Tibial artery (tissue), 4 donors: ENCODE data around the gene CCDC85A.

Experiments
- DNase-seq, 2 donors: peaks; one replicate each; pipeline ENCODE4 v3.0.0-alpha.2; 2019
- H3K27ac ChIP-seq, 2 donors: fragments of 200-600 bp; sonication (generic) in 1 of 2; 1 replicate in 1 of 2; 2 replicates in 1 of 2; pipeline ENCODE4 v1.5.1; 2018 to 2019; ENCODE audit warnings: mild to moderate bottlenecking in 1 of 2
- H3K27me3 ChIP-seq, 2 donors: fragments of 200-600 bp; sonication (generic) in 1 of 2; one replicate each; pipeline versions ENCODE4 v1.5.1 to v1.6.0; 2016 to 2019
- H3K36me3 ChIP-seq, 3 donors: fragments of 200-600 bp; sonication (generic) in 2 of 3; one replicate each; pipeline ENCODE4 v1.5.1; 2016 to 2019; ENCODE audit warnings: mild to moderate bottlenecking in 2 of 3
- H3K4me1 ChIP-seq, 4 donors: fragments of 200-600 bp; sonication (generic) in 2 of 4; 1 replicate in 3 of 4; 2 replicates in 1 of 4; pipeline ENCODE4 v1.5.1; 2016 to 2019
- H3K4me3 ChIP-seq, 2 donors: fragments of 200-600 bp; sonication (generic) in 1 of 2; 1 replicate in 1 of 2; 2 replicates in 1 of 2; pipeline ENCODE4 v1.5.1; 2018 to 2019; ENCODE audit warnings: mild to moderate bottlenecking in 2 of 2
- H3K9me3 ChIP-seq, 3 donors: fragments of 200-600 bp; sonication (generic) in 1 of 3; one replicate each; pipeline ENCODE4 v1.5.1; 2016 to 2019
- intact Hi-C: fragments of 100-400 bp; cut with DNase I; formaldehyde crosslinking; loops from one replicate; pipeline ENCODE4 v1.15.0; 2023; ENCODE audit warnings: low total_unique reads
- TF ChIP-seq, protein P1 (sequence below), 2 experiments: fragments of 200-600 bp in 1 of 2; fragments of 450-650 bp in 1 of 2; IDR thresholded peaks; one replicate each; pipeline ENCODE4 v1.5.1; 2017 to 2019; ENCODE audit warnings: antibody characterized with exemption in 2 of 2, mild to moderate bottlenecking in 1 of 2, moderate library complexity in 1 of 2

The CCDC85A gene

DNA sequence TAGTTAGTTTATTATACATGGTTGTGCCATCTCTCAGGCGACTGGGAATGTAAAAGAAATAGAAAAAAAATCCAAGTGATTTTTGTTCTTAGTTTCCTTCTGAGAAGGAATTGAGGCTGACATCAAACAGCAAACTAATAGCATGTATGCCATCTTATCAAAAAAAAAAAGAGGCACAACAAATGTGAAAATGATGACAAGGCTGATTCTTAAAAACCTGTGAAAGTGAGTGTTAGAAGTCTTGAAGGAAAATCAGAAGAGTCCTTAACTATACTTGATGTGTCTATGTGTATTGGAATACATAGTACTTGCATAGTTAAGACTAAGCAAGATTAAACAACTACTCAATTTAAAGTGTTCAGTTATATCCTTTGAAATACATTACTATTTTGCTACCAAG is 161.0 kb downstream of the CCDC85A start:
- DNase-seq, result no peak
- Histone ChIP-seq H3K27me3 (no peaks in the 10 kb centered on the region), H3K9me3 (no peaks in the 10 kb centered on the region), H3K4me3 (no peak overlapping the region), H3K27ac (no peak overlapping the region), H3K4me1 (no peaks in the 10 kb centered on the region), H3K36me3 (no peaks in the 10 kb centered on the region)
- intact Hi-C loops, result no loop called here
- TF ChIP-seq, protein P1, sequence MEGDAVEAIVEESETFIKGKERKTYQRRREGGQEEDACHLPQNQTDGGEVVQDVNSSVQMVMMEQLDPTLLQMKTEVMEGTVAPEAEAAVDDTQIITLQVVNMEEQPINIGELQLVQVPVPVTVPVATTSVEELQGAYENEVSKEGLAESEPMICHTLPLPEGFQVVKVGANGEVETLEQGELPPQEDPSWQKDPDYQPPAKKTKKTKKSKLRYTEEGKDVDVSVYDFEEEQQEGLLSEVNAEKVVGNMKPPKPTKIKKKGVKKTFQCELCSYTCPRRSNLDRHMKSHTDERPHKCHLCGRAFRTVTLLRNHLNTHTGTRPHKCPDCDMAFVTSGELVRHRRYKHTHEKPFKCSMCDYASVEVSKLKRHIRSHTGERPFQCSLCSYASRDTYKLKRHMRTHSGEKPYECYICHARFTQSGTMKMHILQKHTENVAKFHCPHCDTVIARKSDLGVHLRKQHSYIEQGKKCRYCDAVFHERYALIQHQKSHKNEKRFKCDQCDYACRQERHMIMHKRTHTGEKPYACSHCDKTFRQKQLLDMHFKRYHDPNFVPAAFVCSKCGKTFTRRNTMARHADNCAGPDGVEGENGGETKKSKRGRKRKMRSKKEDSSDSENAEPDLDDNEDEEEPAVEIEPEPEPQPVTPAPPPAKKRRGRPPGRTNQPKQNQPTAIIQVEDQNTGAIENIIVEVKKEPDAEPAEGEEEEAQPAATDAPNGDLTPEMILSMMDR (IDR thresholded peaks at IDR 0.05), result no peak

DNA sequence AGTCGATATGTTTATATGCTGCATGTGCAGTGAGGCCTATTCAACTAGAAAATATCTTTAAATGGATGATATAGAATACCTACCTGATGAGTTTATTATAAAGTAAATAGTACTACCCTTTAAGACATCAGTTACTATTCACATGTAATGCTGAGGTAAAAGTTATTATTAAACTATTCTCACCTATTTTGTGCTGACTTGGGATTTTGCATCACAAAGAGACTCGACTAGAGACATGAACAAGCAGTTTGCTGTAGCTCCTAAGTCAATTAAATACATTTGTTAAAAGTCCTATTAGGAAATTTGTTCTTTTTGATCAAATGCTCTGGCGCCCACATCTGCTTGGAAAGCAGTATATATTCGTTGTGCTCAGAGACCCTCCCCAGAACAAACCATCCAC is 164.1 kb downstream of the CCDC85A start:
- Histone ChIP-seq H3K4me1 (no peaks in the 10 kb centered on the region), H3K27ac (no peak overlapping the region), H3K27me3 (no peaks in the 10 kb centered on the region), H3K4me3 (no peak overlapping the region), H3K36me3 (no peaks in the 10 kb centered on the region), H3K9me3 (no peaks in the 10 kb centered on the region)
- TF ChIP-seq, protein P1 (IDR thresholded peaks at IDR 0.05), result no peak
- DNase-seq, result no peak
- intact Hi-C loops, result no loop called here

DNA sequence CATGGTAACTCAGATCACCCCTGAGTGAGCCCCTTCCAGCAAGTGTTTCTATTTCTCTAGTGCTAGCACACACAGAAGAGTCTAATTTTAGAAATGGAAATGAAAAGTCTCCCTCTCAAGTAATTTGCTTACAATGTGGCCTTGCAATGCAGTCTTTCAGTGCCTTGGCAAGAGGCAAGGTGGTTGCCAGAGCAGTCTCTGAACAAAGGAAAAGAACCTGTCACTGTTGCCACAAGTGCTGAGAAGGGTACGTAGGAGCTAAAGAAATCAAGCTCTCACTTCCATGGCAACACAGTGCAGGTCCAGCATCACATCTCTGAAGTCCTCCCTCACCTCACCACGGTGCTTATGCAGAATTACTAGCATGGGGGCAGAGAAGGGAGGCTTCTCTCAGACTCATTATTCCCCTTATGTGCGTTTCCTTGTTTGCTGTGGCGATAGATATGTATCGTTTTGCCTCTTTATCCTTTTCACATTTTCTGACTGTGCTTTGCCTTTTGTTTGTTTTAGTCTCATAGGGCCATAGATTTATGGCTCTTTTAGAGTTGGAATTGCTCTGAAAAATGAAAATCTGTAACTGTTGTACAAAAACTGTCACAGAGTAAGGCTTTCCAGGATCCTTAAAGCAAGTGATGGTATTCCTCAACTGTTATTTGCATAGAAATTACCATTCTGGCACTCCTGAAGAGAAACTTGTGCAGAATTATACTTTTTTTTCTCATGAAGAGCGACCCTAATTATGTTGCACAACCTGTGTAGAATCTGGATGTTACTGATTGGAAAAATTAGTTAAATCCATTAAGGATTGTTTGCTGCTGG is 164.8 kb downstream of the CCDC85A start:
- TF ChIP-seq, protein P1 (IDR thresholded peaks at IDR 0.05), result no peak
- Histone ChIP-seq H3K27ac (no peak overlapping the region), H3K36me3 (no peaks in the 10 kb centered on the region), H3K9me3 (no peaks in the 10 kb centered on the region), H3K4me3 (no peak overlapping the region), H3K4me1 (no peaks in the 10 kb centered on the region), H3K27me3 (no peaks in the 10 kb centered on the region)
- intact Hi-C loops, result no loop called here
- DNase-seq, result no peak

DNA sequence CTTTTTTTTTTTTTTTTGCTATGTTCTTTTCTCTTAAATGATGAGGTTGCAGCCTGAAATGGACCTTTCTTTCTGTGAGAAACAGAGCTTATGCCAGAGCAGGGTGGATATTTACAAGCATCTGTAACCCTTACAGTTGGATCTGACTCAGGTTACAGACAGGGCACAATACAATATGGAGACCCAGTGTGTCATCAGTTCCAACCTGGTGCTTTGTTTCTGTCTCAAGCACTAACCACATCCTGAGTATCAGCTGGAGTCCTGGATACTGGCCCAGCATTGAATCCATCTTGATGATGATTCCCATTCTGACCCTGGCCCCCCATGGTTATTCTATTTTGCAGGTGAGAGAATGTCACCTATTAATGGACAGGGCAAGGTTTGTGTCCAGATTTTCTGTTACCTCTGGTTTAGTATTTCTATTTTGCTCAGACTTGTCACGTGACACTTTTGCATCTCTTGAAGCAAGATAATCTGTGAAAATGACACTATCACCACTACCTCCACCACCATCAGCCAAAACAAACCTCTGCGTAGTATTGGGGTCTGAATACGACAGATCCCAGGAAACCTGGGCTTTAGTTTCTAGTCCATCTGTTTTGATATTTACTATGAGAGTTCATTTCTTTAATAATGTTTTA is 174.0 kb downstream of the CCDC85A start:
- Histone ChIP-seq H3K27ac (no peak overlapping the region), H3K27me3 (no peaks in the 10 kb centered on the region), H3K4me1 (no peaks in the 10 kb centered on the region), H3K9me3 (no peaks in the 10 kb centered on the region), H3K36me3 (no peaks in the 10 kb centered on the region), H3K4me3 (no peak overlapping the region)
- TF ChIP-seq, protein P1 (IDR thresholded peaks at IDR 0.05), result no peak
- no peak for DNase-seq
- intact Hi-C loops, result loop anchor here (5.0 kb wide), 1 partner anchor 1160 kb away; no protein-coding TSS in a partner anchor

DNA sequence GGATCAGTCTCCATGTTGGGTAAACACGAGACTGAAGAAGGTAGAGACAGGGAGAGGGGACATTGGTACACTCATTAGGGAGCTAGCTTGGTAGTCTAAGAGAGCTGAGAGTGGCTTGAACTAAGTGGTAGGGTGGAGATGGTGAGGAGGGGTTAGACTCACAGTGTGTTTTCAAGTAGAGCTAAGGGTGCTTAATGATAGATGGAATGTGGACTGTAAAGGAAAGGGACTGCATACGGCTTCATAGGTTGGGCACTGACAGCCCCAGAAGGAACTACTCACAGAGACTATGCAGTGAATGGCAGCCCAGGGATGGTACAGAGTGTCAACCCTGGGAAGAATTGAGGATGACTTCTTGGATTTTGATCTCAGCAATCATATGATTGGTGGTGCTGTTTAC is 178.1 kb downstream of the CCDC85A start:
- H3K4me1 ChIP-seq, result no peaks in the 10 kb centered on the region
- no peaks in the 10 kb centered on the region for H3K9me3 ChIP-seq
- H3K27me3 ChIP-seq, result no peaks in the 10 kb centered on the region
- intact Hi-C loops, result no loop called here
- H3K4me3 ChIP-seq, result no peak overlapping the region
- no peaks in the 10 kb centered on the region for H3K36me3 ChIP-seq
- H3K27ac ChIP-seq, result no peak overlapping the region
- DNase-seq, result no peak
- TF ChIP-seq, protein P1 (IDR thresholded peaks at IDR 0.05), result no peak
